Measurements from ENCODE around the gene FXYD7. TPM values are rescaled to one million over a fixed set of nuclear protein-coding genes. Genes with fewer than 3 reads are reported as not detected.

The FXYD7 gene
- polyA plus RNA-seq, 3 donors = 0.16 TPM; not detected in 2

DNA sequence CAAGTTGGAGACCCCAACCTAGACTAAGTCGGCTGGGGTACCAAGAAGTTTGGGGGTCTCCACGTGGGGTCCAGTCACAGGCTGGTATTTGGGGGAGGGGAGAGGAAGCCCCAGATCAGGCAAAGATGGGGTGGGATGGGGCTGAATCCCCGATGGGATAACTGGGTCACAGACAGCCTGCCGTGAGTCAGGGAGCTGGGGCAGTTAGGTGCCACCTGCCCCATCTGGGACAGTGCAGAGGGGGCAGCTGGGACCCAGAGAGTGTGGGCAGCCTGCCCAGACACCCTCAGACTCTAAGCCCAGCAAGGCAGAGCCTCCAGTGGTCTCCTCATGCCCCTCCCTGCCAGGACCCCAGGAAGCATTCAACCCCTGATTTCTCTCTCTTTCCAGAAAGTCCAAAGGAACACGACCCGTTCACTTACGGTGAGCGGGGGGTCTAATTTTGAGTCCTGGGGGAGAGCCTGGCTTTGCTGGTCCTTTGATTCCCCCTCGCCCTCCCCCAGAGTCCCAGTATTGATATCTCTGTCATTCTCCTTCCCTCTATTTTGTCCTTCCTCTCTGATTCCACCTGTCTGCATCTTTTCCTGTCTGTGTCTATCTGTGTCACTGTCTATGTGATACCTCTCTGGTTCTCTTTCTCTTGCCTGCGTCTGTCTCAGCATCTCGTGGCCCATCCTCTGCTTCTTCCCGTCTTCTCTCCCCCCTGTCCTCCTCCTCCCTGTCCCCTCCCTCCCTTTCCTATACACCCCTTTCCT is 2.7 kb upstream of the FXYD7 start:
- Histone ChIP-seq H3K79me2 (ENCODE audit: insufficient read depth, low read length) (no peaks in the 10 kb centered on the region), H4K20me1 (ENCODE audit: insufficient read depth, low read length) (no peaks in the 10 kb centered on the region), H2AFZ (ENCODE audit: insufficient read depth, low read depth, low read length, poor library complexity, severe bottlenecking) (no peak overlapping the region), H3K9me3 (replicated peaks in 1 of 2; ENCODE audit: control insufficient read depth in 1 of 2, insufficient read depth in 1 of 2, low read length in 2 of 2) (peaks cover 0 to 8% of the 10 kb centered on the region in 2 donors), H3K27me3 (ENCODE audit: control insufficient read depth in 2 of 2, insufficient read depth in 2 of 2, low read length in 2 of 2) (peaks cover 23 to 36% of the 10 kb centered on the region in 2 donors), H3K9ac (ENCODE audit: insufficient read depth, low read length, poor library complexity, severe bottlenecking) (no peak overlapping the region), H3K4me2 (replicated peaks; ENCODE audit: extremely low read depth, low read length, poor library complexity, severe bottlenecking) (peak overlapping the region; percentile 36), H3K4me3 (replicated peaks in 1 of 3; ENCODE audit: low read depth in 2 of 3, low read length in 3 of 3) (peak overlapping the region in 1 of 3 experiments; percentile 38), H3K4me1 (ENCODE audit: control insufficient read depth in 1 of 2, insufficient read depth in 2 of 2, low read length in 2 of 2) (peaks cover 47 to 49% of the 10 kb centered on the region in 2 donors), H3K27ac (ENCODE audit: low read depth in 1 of 2, low read length in 2 of 2) (no peak overlapping the region), H3K36me3 (replicated peaks in 1 of 2; ENCODE audit: control insufficient read depth in 1 of 2, insufficient read depth in 2 of 2, low read length in 2 of 2) (no peaks in the 10 kb centered on the region)
- WGBS (ENCODE audit: insufficient coverage) = 64% methylated on average over 12 of the region's 12 CpGs
- intact Hi-C loops (cut with micrococcal nuclease) = loop anchor here in 1 of 2 donors (5.0 kb wide), 1 partner anchor 127 kb away; the partner anchor contains the start of gene USF2
- peaks cover 29 to 45% (median 31%) of the 10 kb centered on the region in 3 donors for H3K27me3 Mint-ChIP-seq (ENCODE audit: low read depth in 3 of 3)
- H3K4me3 Mint-ChIP-seq = peak overlapping the region in 1 of 2 donors; percentile 32
- no peak for DNase-seq
- TF ChIP-seq, protein P1, sequence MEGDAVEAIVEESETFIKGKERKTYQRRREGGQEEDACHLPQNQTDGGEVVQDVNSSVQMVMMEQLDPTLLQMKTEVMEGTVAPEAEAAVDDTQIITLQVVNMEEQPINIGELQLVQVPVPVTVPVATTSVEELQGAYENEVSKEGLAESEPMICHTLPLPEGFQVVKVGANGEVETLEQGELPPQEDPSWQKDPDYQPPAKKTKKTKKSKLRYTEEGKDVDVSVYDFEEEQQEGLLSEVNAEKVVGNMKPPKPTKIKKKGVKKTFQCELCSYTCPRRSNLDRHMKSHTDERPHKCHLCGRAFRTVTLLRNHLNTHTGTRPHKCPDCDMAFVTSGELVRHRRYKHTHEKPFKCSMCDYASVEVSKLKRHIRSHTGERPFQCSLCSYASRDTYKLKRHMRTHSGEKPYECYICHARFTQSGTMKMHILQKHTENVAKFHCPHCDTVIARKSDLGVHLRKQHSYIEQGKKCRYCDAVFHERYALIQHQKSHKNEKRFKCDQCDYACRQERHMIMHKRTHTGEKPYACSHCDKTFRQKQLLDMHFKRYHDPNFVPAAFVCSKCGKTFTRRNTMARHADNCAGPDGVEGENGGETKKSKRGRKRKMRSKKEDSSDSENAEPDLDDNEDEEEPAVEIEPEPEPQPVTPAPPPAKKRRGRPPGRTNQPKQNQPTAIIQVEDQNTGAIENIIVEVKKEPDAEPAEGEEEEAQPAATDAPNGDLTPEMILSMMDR (IDR thresholded peaks at IDR 0.05) = no peak
- peak overlapping the region in 4 of 7 donors; percentile 27 to 66 (median 39) for H3K27ac Mint-ChIP-seq
- H3K4me1 Mint-ChIP-seq = peaks cover 51% of the 10 kb centered on the region
- no peaks in the 10 kb centered on the region for H3K36me3 Mint-ChIP-seq
- peaks cover 0 to 13% (median 0%) of the 10 kb centered on the region in 7 donors for H3K9me3 Mint-ChIP-seq

DNA sequence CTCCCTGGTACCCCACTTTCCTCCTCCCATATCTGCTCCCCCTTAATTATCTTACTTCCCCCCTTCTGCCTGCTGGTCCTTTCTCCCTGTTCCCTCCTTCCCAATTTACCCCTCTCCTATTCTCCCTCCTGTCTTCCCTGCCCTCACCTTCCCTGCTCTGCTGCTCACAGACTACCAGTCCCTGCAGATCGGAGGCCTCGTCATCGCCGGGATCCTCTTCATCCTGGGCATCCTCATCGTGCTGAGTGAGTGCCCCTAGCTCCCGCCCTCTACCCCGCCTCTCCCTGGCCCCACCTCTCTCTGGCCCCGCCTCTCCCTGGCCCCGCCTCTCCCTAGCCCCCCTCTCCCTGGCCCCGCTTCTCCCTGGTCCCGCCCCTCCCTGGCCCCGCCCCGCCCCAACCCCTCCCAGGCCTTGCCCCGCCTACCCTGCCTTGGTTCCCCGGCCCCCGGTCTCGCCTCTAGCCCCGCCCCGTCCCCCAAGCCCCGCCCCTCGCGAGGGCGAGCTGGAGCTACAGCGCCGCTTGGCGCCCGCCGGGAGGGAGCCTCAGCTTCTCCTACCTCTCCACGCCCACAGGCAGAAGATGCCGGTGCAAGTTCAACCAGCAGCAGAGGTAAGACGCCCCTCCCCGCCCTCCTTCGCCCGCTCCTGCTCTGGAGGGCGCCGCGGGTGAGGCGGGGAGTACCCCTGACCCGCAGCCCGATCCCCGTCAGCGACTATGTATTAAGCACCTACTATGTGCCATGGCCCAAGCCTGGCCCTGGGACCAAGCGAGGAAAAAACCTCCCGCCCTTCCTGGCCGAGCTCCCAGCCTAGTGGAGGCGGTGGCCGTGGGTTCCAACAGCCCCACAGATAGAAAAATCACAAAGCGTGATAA is 1.9 kb upstream of the FXYD7 start:
- H3K4me1 Mint-ChIP-seq = peaks cover 45% of the 10 kb centered on the region
- H3K4me1 ChIP-seq (ENCODE audit: control insufficient read depth in 1 of 2, insufficient read depth in 2 of 2, low read length in 2 of 2) = peaks cover 42 to 44% of the 10 kb centered on the region in 2 donors
- peaks cover 0 to 8% of the 10 kb centered on the region in 2 donors for H3K9me3 ChIP-seq (replicated peaks in 1 of 2; ENCODE audit: control insufficient read depth in 1 of 2, insufficient read depth in 1 of 2, low read length in 2 of 2)
- no peaks in the 10 kb centered on the region for H3K36me3 Mint-ChIP-seq
- no peak overlapping the region for H3K9ac ChIP-seq (ENCODE audit: insufficient read depth, low read length, poor library complexity, severe bottlenecking)
- no peaks in the 10 kb centered on the region for H4K20me1 ChIP-seq (ENCODE audit: insufficient read depth, low read length)
- peaks cover 31 to 46% (median 32%) of the 10 kb centered on the region in 3 donors for H3K27me3 Mint-ChIP-seq (ENCODE audit: low read depth in 3 of 3)
- intact Hi-C loops (cut with micrococcal nuclease) = loop anchor here in 1 of 2 donors (5.0 kb wide), 1 partner anchor 126 kb away; the partner anchor contains the start of gene USF2
- peaks cover 23 to 37% of the 10 kb centered on the region in 2 donors for H3K27me3 ChIP-seq (ENCODE audit: control insufficient read depth in 2 of 2, insufficient read depth in 2 of 2, low read length in 2 of 2)
- H3K4me2 ChIP-seq (replicated peaks; ENCODE audit: extremely low read depth, low read length, poor library complexity, severe bottlenecking) = peak overlapping the region; percentile 73
- TF ChIP-seq, protein P1 (IDR thresholded peaks at IDR 0.05) = peak; percentile 30
- H3K27ac ChIP-seq (ENCODE audit: low read depth in 1 of 2, low read length in 2 of 2) = no peak overlapping the region
- H3K27ac Mint-ChIP-seq = peak overlapping the region in 6 of 7 donors; percentile 62 to 91 (median 78)
- peak overlapping the region; percentile 37 for H2AFZ ChIP-seq (ENCODE audit: insufficient read depth, low read depth, low read length, poor library complexity, severe bottlenecking)
- peak; percentile 82 to 87 (median 83) for DNase-seq
- no peaks in the 10 kb centered on the region for H3K36me3 ChIP-seq (replicated peaks in 1 of 2; ENCODE audit: control insufficient read depth in 1 of 2, insufficient read depth in 2 of 2, low read length in 2 of 2)
- H3K79me2 ChIP-seq (ENCODE audit: insufficient read depth, low read length) = no peaks in the 10 kb centered on the region
- 1% methylated on average over 30 of the region's 48 CpGs for WGBS (ENCODE audit: insufficient coverage)
- H3K9me3 Mint-ChIP-seq = peaks cover 0 to 13% (median 0%) of the 10 kb centered on the region in 7 donors
- H3K4me3 ChIP-seq (replicated peaks in 1 of 3; ENCODE audit: low read depth in 2 of 3, low read length in 3 of 3) = peak overlapping the region in 1 of 3 experiments; percentile 64
- H3K4me3 Mint-ChIP-seq = peak overlapping the region; percentile 71 to 76

All from CD14-positive monocyte (primary cell).